ENCODE data around the gene CACNB4.

DNA sequence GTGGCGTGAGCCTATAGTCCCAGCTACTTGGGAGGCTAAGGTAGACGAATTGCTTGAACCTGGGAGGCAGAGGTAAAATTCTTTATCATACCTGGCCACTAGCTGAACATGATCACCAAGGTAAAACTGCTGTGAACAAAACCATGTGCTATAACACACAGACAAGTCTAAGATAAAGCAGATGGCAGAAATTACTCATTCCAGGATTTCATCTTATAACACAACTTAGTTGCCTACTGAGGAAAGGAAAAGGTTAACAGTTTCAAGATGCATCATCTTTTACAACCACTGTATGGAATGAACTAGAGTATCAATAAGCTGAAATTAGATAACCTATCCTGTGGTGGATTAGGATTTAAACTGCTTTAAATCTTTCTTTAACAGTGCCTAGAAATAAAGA, 278.9 kb downstream of the CACNB4 start:
- TF ChIP-seq, protein P1, sequence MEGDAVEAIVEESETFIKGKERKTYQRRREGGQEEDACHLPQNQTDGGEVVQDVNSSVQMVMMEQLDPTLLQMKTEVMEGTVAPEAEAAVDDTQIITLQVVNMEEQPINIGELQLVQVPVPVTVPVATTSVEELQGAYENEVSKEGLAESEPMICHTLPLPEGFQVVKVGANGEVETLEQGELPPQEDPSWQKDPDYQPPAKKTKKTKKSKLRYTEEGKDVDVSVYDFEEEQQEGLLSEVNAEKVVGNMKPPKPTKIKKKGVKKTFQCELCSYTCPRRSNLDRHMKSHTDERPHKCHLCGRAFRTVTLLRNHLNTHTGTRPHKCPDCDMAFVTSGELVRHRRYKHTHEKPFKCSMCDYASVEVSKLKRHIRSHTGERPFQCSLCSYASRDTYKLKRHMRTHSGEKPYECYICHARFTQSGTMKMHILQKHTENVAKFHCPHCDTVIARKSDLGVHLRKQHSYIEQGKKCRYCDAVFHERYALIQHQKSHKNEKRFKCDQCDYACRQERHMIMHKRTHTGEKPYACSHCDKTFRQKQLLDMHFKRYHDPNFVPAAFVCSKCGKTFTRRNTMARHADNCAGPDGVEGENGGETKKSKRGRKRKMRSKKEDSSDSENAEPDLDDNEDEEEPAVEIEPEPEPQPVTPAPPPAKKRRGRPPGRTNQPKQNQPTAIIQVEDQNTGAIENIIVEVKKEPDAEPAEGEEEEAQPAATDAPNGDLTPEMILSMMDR (IDR thresholded peaks at IDR 0.05; ENCODE audit: low read depth, low read length): no peak
- no peak for TF ChIP-seq POLR2A (IDR thresholded peaks at IDR 0.05; ENCODE audit: extremely low read depth, insufficient read length)
- TF ChIP-seq, protein P2, sequence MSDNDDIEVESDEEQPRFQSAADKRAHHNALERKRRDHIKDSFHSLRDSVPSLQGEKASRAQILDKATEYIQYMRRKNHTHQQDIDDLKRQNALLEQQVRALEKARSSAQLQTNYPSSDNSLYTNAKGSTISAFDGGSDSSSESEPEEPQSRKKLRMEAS (IDR thresholded peaks at IDR 0.05; ENCODE audit: low read depth, low read length): no peak
- TF ChIP-seq MYC (IDR thresholded peaks at IDR 0.05; ENCODE audit: low read depth, low read length): no peak

Data from NB4 (cell line).